ENCODE data around the gene KRTAP2-2.

- TF ChIP-seq CTCF (IDR thresholded peaks at IDR 0.05; ENCODE audit: low read depth, low read length, poor library complexity, severe bottlenecking) (no peak), EZH2phosphoT487 (IDR thresholded peaks at IDR 0.05; ENCODE audit: borderline replicate concordance, low read length) (no peak)
These were observed 41.4 kb downstream of the KRTAP2-2 start for GRCh38 chr17:41013606-41014005.
